IPS-18c (cell line): ENCODE data around the gene TMEM201.

Source experiments
- H3K4me3 ChIP-seq: 2 replicates; pipeline ENCODE4 v1.7.0; 2013; ENCODE audit warnings: low read depth, mild to moderate bottlenecking, low read length, moderate library complexity; ENCODE audit not compliant: insufficient read depth
- H3K9me3 ChIP-seq: one replicate; pipeline ENCODE4 v1.6.1; 2013; ENCODE audit warnings: mild to moderate bottlenecking, low read length, moderate library complexity; ENCODE audit not compliant: control insufficient read depth, insufficient read depth

The TMEM201 gene

GRCh38 chr1:9594471-9595155 is 5.9 kb downstream of the TMEM201 start:
- H3K4me3 ChIP-seq, result no peak overlapping the region
- no peaks in the 10 kb centered on the region for H3K9me3 ChIP-seq

GRCh38 chr1:9595156-9595967 is 6.7 kb downstream of the TMEM201 start:
- H3K4me3 ChIP-seq, result no peak overlapping the region
- H3K9me3 ChIP-seq, result no peaks in the 10 kb centered on the region

GRCh38 chr1:9595968-9596340 is 7.2 kb downstream of the TMEM201 start:
- Histone ChIP-seq H3K4me3 (no peak overlapping the region), H3K9me3 (no peaks in the 10 kb centered on the region)

- H3K4me3 ChIP-seq, result no peak overlapping the region
- no peaks in the 10 kb centered on the region for H3K9me3 ChIP-seq
Observed at GRCh38 chr1:9596415-9597123, 7.9 kb downstream of the TMEM201 start.

- Histone ChIP-seq H3K4me3 (no peak overlapping the region), H3K9me3 (no peaks in the 10 kb centered on the region)
Observed at GRCh38 chr1:9597361-9598315, 8.9 kb downstream of the TMEM201 start.

DNA sequence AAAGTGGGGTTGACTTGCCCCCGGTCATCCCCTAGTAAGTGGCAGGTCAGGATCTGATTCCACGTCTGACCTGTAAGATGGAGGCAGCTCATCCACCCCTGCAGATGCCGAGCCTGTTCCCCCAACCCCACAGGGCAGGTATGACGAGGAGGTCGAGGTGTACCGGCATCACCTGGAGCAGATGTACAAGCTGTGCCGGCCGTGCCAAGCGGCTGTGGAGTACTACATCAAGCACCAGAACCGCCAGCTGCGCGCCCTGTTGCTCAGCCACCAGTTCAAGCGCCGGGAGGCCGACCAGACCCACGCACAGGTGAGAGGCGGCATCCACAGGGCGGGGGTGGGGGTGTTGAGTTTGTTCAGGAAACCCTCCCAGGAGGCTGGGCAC is 9.6 kb downstream of the TMEM201 start:
- no peaks in the 10 kb centered on the region for H3K9me3 ChIP-seq

DNA sequence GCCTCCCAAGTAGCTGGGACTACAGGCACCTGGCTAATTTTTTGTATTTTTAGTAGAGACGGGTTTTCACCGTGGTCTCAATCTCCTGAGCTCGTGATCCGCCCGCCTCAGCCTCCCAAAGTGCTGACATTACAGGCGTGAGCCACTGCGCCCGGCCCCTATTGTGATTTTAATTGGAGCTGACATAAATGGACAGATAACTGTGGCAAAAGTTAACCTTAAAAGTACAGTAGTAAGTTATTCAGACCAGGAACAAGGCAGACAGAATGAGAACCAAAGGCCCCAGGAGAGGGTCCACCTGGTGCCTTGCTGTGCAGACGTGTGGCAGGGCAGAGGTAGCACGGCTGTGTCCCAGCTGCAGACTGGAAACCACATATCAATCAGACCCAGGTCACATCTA is 11.0 kb downstream of the TMEM201 start:
- Histone ChIP-seq H3K4me3 (no peak overlapping the region), H3K9me3 (no peaks in the 10 kb centered on the region)

More for the DNA sequence above, 9.6 kb downstream of the TMEM201 start:
- H3K4me3 ChIP-seq, result no peak overlapping the region

- H3K4me3 ChIP-seq, result no peak overlapping the region
- no peaks in the 10 kb centered on the region for H3K9me3 ChIP-seq
Observed at GRCh38 chr1:9600861-9601834, 12.4 kb downstream of the TMEM201 start.

GRCh38 chr1:9601942-9602793 is 13.5 kb downstream of the TMEM201 start:
- Histone ChIP-seq H3K9me3 (no peaks in the 10 kb centered on the region), H3K4me3 (no peak overlapping the region)

DNA sequence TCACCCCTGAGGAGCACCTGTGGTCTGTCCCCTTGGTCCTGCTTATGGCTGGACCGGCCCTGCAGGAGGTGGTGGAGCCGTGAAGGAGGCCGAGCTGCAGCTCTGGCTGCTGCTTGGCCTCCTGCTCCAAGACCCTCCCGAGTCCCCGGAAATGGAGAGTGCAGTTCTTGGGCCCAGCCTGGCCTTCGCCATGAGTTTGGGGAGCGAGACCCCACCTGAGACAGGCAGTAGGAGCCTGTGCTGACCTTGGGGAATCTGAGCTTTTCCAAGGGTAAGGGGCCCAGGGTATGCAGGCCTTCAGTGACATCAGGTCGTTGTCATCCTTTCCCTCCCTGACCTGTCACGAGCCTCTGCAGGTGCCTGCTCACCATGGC is 14.1 kb downstream of the TMEM201 start:
- H3K4me3 ChIP-seq, result no peak overlapping the region
- H3K9me3 ChIP-seq, result peaks cover 2% of the 10 kb centered on the region

GRCh38 chr1:9603307-9603706 is 14.6 kb downstream of the TMEM201 start:
- peaks cover 2% of the 10 kb centered on the region for H3K9me3 ChIP-seq
- H3K4me3 ChIP-seq, result no peak overlapping the region

DNA sequence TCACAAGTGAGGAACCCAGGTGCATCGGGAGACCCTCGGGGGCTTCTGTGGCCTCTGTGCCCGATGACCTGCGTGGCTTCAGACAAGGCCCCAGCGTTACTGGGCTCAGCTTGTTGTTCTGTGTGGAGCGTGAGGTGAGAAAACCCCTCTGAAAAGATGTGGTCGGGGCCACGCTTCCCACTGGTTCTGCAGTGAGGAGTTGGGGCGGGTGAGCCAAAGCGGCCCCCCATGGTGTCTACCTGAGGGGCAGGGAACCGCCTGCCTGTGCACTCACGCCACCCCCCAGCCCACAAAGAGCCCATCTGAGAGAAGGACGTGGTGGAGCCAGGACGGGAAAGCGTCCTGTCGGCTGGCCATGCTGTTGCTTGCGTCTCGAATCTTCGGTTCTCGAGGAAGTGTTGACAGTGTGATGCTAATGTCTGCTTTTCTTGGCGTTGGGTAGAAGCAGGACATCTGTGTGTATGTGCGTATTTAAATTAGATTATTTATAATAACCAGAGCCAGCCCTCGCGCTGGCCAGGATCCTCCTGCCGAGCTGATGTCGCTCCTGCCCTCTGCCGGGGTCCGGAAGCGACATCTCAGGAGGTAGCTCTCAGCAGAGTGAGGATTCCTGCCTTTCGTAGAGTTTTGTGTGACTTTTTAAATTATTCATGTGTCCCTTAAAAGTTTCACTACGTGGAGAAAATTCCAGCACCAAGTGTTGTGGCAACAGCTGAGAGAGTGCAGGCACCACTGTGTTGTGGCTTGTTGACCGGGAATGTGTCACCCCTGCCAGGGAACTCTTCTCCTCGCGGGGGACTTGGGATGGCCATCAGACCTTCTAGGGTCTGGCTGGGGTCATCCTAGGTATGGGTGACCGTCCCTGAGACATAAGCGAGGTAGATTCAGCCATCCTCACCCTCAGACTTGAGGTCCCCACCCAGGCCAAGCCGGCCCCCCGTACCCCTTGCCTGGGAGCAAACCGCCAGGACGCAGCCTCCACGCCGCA is 15.3 kb downstream of the TMEM201 start:
- H3K9me3 ChIP-seq, result peaks cover 2% of the 10 kb centered on the region
- H3K4me3 ChIP-seq, result no peak overlapping the region

DNA sequence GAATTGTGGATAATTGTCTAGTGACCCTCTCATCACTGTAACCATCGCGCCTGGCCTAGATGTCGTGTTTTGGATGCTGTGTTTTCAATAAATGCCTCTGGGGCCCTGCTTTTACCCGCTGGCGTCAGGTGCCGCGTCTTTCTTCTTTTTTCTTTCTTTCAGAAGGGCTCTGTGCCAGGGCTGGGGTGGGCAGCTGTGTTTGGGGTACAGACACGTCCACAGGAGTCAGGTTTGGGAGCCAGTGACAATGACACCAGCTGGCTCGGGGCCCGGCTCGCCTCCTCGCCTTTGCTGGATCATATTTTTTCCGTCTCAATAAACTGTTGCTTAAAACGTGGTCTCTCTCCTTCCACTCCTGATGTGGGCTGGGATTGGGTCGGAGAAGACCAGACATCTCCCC is 16.1 kb downstream of the TMEM201 start:
- no peak overlapping the region for H3K4me3 ChIP-seq
- peaks cover 2% of the 10 kb centered on the region for H3K9me3 ChIP-seq

- Histone ChIP-seq H3K9me3 (peaks cover 2% of the 10 kb centered on the region), H3K4me3 (no peak overlapping the region)
Observed at GRCh38 chr1:9605946-9606455, 17.3 kb downstream of the TMEM201 start.
